Activated naive CD8-positive, alpha-beta T cell treated with anti-CD3 and anti-CD28 coated beads for 36 hours (primary cell): Measurements from ENCODE around the gene ARHGAP27. TPM values are rescaled to one million over a fixed set of nuclear protein-coding genes. Genes with fewer than 3 reads are reported as not detected.
A peak's percentile ranks its signal among the peaks of the same experiment; 100 is the strongest.

Source experiments
- DNase-seq: peaks from one replicate; pipeline ENCODE4 v3.0.0; 2021
- H3K27ac Mint-ChIP-seq: one replicate; pipeline ENCODE4 v1.8.0; 2022; ENCODE audit warnings: mild to moderate bottlenecking, moderate library complexity, mixed read lengths
- H3K27me3 Mint-ChIP-seq: one replicate; pipeline ENCODE4 v1.8.0; 2022; ENCODE audit warnings: mild to moderate bottlenecking, mixed read lengths
- H3K36me3 Mint-ChIP-seq: one replicate; pipeline ENCODE4 v1.8.0; 2021; ENCODE audit warnings: mild to moderate bottlenecking, mixed read lengths
- H3K4me1 Mint-ChIP-seq: one replicate; pipeline ENCODE4 v1.8.0; 2021; ENCODE audit warnings: mixed read lengths
- H3K4me3 Mint-ChIP-seq: one replicate; pipeline ENCODE4 v1.8.0; 2022; ENCODE audit warnings: mild to moderate bottlenecking, moderate library complexity, mixed read lengths
- H3K9me3 Mint-ChIP-seq: one replicate; pipeline ENCODE4 v1.8.0; 2022; ENCODE audit warnings: mixed read lengths
- total RNA-seq, 2 experiments: library from RNA; stranded (reverse); gene quantifications; one replicate each; pipeline ENCODE4 v1.2.3, GENCODE V29; 2021

ARHGAP27 gene
- total RNA-seq, 2 experiments from 2014 or later, result 33.3 to 35.8 TPM

DNA sequence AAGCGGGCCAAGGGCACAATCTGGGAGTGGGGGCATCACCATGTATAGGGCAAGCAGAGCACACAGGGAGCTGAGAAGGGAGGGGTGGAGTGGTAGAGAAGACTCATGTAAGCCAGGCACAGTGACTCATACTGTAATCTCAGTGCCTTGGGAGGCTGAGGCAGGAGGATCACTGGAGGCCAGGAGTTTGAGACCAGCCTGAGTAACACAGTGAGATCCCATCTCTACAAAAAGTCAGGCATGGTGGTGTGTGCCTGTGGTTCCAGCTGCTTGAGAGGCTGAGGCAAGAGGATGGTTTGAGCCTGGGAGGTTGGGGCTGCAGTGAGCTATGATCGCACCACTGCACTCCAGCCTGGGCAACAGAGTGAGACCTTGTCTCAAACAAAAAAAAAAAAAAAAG is 40.8 kb downstream of the ARHGAP27 start:
- Mint-ChIP-seq H3K27ac (no peak overlapping the region), H3K9me3 (no peaks in the 10 kb centered on the region), H3K4me1 (peaks cover 20% of the 10 kb centered on the region), H3K27me3 (peaks cover 12% of the 10 kb centered on the region), H3K36me3 (peaks cover 3% of the 10 kb centered on the region), H3K4me3 (no peak overlapping the region)
- no peak for DNase-seq

GRCh38 chr17:45391291-45391690 is 41.4 kb downstream of the ARHGAP27 start:
- no peaks in the 10 kb centered on the region for H3K9me3 Mint-ChIP-seq
- peaks cover 20% of the 10 kb centered on the region for H3K4me1 Mint-ChIP-seq
- H3K36me3 Mint-ChIP-seq, result peaks cover 1% of the 10 kb centered on the region
- H3K4me3 Mint-ChIP-seq, result no peak overlapping the region
- peaks cover 12% of the 10 kb centered on the region for H3K27me3 Mint-ChIP-seq
- DNase-seq, result no peak
- no peak overlapping the region for H3K27ac Mint-ChIP-seq

GRCh38 chr17:45389354-45389753 is 43.3 kb downstream of the ARHGAP27 start:
- Mint-ChIP-seq H3K27me3 (peaks cover 12% of the 10 kb centered on the region), H3K9me3 (no peaks in the 10 kb centered on the region), H3K27ac (no peak overlapping the region), H3K36me3 (no peaks in the 10 kb centered on the region), H3K4me1 (peaks cover 22% of the 10 kb centered on the region), H3K4me3 (no peak overlapping the region)
- no peak for DNase-seq

GRCh38 chr17:45388604-45389325 is 43.9 kb downstream of the ARHGAP27 start:
- Mint-ChIP-seq H3K4me1 (peaks cover 27% of the 10 kb centered on the region), H3K9me3 (no peaks in the 10 kb centered on the region), H3K27me3 (peaks cover 16% of the 10 kb centered on the region), H3K27ac (peak overlapping the region; percentile 4), H3K4me3 (peak overlapping the region; percentile 5), H3K36me3 (no peaks in the 10 kb centered on the region)
- DNase-seq, result peak; percentile 12

DNA sequence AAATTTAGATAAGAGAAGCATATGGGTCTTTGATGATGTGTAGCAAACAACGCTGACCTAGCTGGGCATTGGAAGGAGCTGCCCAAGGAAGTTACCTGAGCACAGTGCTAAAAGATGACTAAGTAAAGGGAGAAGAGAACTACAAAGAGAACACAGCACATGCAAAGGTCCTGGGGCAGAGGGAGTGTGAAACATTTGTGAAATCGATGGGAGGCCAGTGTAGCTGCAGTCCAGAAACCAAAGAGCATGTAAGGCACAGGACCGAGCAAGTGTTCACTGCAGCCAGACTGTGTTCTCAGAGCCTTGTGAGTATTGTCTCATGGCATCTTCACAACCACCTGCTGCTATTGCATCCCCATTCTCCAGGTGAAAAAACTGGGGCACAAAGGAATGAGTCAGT is 44.9 kb downstream of the ARHGAP27 start:
- H3K4me1 Mint-ChIP-seq, result peaks cover 27% of the 10 kb centered on the region
- H3K27me3 Mint-ChIP-seq, result peaks cover 20% of the 10 kb centered on the region
- no peak overlapping the region for H3K4me3 Mint-ChIP-seq
- no peaks in the 10 kb centered on the region for H3K36me3 Mint-ChIP-seq
- H3K27ac Mint-ChIP-seq, result no peak overlapping the region
- no peak for DNase-seq
- H3K9me3 Mint-ChIP-seq, result no peaks in the 10 kb centered on the region

- H3K4me1 Mint-ChIP-seq, result peaks cover 24% of the 10 kb centered on the region
Measured at GRCh38 chr17:45386178-45386577, 46.5 kb downstream of the ARHGAP27 start.

GRCh38 chr17:45385331-45385997 is 47.2 kb downstream of the ARHGAP27 start:
- peaks cover 22% of the 10 kb centered on the region for H3K4me1 Mint-ChIP-seq
- H3K36me3 Mint-ChIP-seq, result no peaks in the 10 kb centered on the region
- H3K4me3 Mint-ChIP-seq, result no peak overlapping the region
- no peaks in the 10 kb centered on the region for H3K9me3 Mint-ChIP-seq
- peaks cover 20% of the 10 kb centered on the region for H3K27me3 Mint-ChIP-seq
- H3K27ac Mint-ChIP-seq, result peak overlapping the region; percentile 30
- DNase-seq, result peak; percentile 84

More at GRCh38 chr17:45386178-45386577, 46.5 kb downstream of the ARHGAP27 start:
- H3K27ac Mint-ChIP-seq, result no peak overlapping the region
- no peak for DNase-seq
- H3K27me3 Mint-ChIP-seq, result peaks cover 20% of the 10 kb centered on the region
- H3K36me3 Mint-ChIP-seq, result no peaks in the 10 kb centered on the region
- no peaks in the 10 kb centered on the region for H3K9me3 Mint-ChIP-seq
- no peak overlapping the region for H3K4me3 Mint-ChIP-seq

GRCh38 chr17:45384789-45385262 is 47.8 kb downstream of the ARHGAP27 start:
- no peaks in the 10 kb centered on the region for H3K9me3 Mint-ChIP-seq
- H3K27me3 Mint-ChIP-seq, result peaks cover 20% of the 10 kb centered on the region
- no peak for DNase-seq
- H3K4me3 Mint-ChIP-seq, result no peak overlapping the region
- H3K36me3 Mint-ChIP-seq, result no peaks in the 10 kb centered on the region
- H3K4me1 Mint-ChIP-seq, result peaks cover 22% of the 10 kb centered on the region
- no peak overlapping the region for H3K27ac Mint-ChIP-seq

DNA sequence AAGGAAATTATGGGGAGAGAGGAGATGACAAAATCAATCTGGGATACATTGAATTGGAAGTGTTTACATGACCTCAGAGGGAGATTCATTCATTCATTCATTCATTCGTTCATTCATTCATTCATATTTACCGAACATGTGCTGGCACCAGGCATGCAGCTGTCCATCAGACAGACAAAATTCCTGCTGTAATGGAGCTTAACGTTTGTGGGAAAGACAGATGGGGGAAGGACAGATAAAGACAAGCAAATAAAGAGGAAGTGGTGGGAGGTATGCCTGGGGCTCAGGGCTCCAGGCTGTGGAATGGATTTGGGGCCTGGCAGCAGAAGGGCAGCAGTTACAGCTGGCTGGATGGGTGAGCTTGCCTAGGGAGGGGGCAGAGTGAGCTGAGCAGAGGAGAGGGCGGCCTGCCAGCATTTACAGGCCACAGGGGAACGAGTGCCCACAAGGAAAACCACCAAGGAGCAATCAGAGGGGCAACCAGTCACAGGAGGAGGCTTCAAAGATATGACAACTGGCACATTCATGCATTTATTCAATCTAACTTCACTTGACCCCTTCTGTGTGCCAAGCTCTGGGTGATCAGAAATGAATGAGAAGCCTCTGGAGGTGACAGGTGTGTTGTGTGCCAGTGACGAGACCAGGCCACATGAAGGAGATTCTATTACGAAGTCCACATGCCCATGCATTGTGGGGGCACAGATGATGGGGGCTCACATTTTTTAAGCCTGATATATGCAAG is 48.5 kb downstream of the ARHGAP27 start:
- Mint-ChIP-seq H3K4me1 (peaks cover 26% of the 10 kb centered on the region), H3K36me3 (no peaks in the 10 kb centered on the region), H3K27me3 (peaks cover 20% of the 10 kb centered on the region), H3K27ac (peak overlapping the region; percentile 5), H3K4me3 (no peak overlapping the region), H3K9me3 (no peaks in the 10 kb centered on the region)
- no peak for DNase-seq

- H3K9me3 Mint-ChIP-seq, result no peaks in the 10 kb centered on the region
- no peak overlapping the region for H3K4me3 Mint-ChIP-seq
- H3K27ac Mint-ChIP-seq, result no peak overlapping the region
- no peak for DNase-seq
- peaks cover 15% of the 10 kb centered on the region for H3K4me1 Mint-ChIP-seq
- H3K27me3 Mint-ChIP-seq, result peaks cover 13% of the 10 kb centered on the region
- H3K36me3 Mint-ChIP-seq, result no peaks in the 10 kb centered on the region
Measured at GRCh38 chr17:45383003-45383402, 49.7 kb downstream of the ARHGAP27 start.

DNA sequence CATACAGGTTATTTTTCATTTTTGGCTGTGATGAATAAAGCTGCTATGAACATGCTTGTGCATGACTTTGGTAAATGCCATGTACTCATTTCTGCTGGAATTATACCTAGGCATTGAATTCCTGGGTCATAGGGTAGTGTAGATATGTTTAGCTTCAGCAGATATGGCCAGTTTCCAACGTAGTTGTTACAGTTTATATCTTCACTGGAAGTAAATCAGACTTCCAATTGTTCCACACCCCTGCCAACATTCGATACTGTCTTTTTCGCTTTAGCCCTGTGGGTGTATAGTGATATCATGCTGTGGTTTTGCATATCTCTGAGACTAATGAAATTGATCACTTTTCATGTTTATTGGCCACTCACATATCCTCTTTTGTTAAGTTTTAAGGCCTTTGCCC is 50.4 kb downstream of the ARHGAP27 start:
- no peaks in the 10 kb centered on the region for H3K36me3 Mint-ChIP-seq
- peaks cover 8% of the 10 kb centered on the region for H3K27me3 Mint-ChIP-seq
- no peak overlapping the region for H3K27ac Mint-ChIP-seq
- no peak for DNase-seq
- peaks cover 14% of the 10 kb centered on the region for H3K4me1 Mint-ChIP-seq
- H3K9me3 Mint-ChIP-seq, result no peaks in the 10 kb centered on the region
- H3K4me3 Mint-ChIP-seq, result no peak overlapping the region

- peaks cover 14% of the 10 kb centered on the region for H3K4me1 Mint-ChIP-seq
- H3K4me3 Mint-ChIP-seq, result no peak overlapping the region
- no peaks in the 10 kb centered on the region for H3K36me3 Mint-ChIP-seq
- H3K27ac Mint-ChIP-seq, result no peak overlapping the region
- H3K9me3 Mint-ChIP-seq, result no peaks in the 10 kb centered on the region
- peaks cover 8% of the 10 kb centered on the region for H3K27me3 Mint-ChIP-seq
- no peak for DNase-seq
Measured at GRCh38 chr17:45380991-45381390, 51.7 kb downstream of the ARHGAP27 start.

DNA sequence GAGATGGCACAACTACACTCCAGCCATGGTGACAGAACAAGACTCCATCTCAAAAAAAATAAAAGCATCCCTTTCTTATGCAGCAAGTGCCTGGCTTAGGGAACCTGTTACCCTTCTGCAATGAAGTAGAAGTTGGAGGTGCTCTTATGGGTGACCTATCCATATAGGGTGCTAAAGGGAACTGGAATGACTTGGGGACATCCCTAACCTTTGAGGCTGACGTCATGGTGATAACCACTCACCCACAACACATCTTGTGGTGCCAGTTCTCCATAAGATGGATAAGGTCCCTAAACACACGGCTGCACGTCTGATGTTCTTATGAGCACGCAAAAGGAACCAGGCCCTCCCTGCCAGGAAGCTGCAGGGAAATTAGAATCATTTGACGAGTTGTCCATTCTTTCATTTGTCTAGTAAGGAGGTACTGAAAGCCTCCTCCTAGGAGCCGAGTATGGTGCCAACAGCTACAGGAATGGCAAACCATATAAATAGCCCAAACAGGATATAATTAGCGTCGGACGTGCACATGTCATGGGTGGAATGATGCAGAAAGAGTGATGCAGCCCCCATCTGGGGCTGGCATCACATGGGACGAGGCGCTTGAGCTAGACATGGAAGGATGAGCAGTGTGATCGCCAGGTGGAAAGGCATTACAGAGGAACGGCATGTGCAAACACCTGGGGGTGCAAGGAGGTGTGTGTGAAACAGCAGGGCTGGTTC is 52.5 kb downstream of the ARHGAP27 start:
- H3K9me3 Mint-ChIP-seq, result no peaks in the 10 kb centered on the region
- H3K4me1 Mint-ChIP-seq, result peaks cover 10% of the 10 kb centered on the region
- peaks cover 8% of the 10 kb centered on the region for H3K27me3 Mint-ChIP-seq
- H3K4me3 Mint-ChIP-seq, result no peak overlapping the region
- DNase-seq, result no peak
- no peaks in the 10 kb centered on the region for H3K36me3 Mint-ChIP-seq
- no peak overlapping the region for H3K27ac Mint-ChIP-seq

GRCh38 chr17:45377401-45377800 is 55.3 kb downstream of the ARHGAP27 start:
- no peaks in the 10 kb centered on the region for H3K9me3 Mint-ChIP-seq
- no peak overlapping the region for H3K27ac Mint-ChIP-seq
- H3K36me3 Mint-ChIP-seq, result no peaks in the 10 kb centered on the region
- H3K4me1 Mint-ChIP-seq, result peaks cover 5% of the 10 kb centered on the region
- no peak overlapping the region for H3K4me3 Mint-ChIP-seq
- peaks cover 8% of the 10 kb centered on the region for H3K27me3 Mint-ChIP-seq
- no peak for DNase-seq
